ENCODE data around the gene CYP4F22.

Gene CYP4F22

DNA sequence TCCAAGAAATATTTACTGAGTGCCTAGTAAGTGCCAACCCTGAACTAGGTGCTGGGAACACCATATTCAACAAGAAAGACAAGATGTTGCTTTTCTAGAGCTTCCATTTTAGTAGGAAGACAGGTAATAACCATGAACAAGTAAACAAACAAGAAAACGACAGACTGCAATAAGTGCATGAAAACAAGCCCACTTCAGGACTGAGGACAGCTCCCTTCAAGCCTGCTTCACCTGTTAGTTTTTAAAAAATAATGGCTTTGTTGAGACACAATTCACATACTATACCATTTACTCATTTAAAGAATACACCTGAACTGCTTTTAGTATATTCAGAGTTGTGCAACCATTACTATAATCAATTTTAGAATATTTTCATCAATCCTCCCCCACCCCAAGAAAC is 30.4 kb downstream of the CYP4F22 start:
- DNase-seq: no peak

DNA sequence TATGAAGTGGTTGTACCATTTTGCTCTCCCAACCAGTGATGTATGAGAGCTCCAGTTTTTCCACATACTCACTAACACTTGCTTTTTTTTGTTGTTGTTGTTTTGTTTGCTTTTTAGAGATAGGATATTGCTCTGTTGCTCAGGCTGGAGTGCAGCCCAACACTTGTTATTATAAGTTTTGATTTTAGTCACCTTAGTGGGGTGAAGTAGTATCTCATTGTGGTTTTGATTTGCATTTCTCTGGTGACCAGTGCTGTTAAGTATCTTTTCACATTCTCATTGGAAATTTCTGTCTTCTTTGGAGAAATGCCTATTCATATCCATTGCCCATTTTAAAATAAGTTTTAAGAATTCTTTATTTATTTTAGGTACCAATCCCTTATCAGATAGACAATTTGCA is 31.3 kb downstream of the CYP4F22 start:
- no peak for DNase-seq

DNA sequence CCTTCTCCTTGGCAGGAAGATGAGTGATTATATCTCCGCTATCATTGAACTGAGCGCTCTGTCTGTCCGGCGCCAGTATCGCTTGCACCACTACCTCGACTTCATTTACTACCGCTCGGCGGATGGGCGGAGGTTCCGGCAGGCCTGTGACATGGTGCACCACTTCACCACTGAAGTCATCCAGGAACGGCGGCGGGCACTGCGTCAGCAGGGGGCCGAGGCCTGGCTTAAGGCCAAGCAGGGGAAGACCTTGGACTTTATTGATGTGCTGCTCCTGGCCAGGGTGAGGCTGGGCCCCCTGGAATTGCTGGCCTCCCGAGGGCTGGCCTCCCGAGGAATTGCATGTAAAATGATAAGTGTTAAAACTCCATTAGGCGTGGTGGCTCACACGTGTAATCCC is 32.1 kb downstream of the CYP4F22 start:
- DNase-seq: no peak

DNA sequence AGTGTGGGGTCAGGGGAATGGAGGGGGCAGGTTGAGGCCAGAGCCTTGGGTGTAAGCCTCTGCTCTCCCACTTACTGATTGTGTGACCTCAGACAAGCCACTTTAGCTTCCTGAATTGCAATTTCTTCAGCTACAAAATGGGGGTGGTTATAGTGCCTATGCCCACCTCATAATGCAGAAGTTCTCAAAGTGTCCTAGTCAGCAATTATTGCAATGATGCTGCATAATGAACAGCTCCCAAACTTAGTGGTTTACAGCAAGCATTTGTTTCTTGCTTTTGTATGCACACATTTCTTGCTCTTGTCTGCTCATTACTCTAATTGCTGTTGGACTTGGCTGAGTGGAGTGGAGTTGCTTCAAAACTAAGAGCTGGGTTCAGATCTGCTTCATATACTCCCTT is 36.0 kb downstream of the CYP4F22 start:
- DNase-seq: no peak

DNA sequence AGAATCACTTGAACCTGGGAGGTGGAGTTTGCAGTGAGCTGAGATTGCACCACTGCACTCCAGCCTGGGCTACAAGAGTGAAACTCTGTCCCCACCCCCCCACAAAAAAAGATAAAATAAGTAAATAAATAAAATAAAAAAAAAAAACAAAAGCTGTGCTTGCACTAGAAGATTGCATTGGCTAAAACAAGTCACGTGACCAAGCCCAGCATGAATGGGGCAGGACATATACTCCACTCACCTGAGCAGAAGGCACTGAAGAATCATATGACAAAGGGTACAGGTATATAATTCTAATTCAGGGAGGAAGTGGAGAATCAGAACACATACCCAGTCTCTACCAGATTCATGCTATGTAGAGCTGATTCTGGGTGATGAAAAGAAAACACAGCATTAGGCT is 36.6 kb downstream of the CYP4F22 start:
- DNase-seq: no peak

DNA sequence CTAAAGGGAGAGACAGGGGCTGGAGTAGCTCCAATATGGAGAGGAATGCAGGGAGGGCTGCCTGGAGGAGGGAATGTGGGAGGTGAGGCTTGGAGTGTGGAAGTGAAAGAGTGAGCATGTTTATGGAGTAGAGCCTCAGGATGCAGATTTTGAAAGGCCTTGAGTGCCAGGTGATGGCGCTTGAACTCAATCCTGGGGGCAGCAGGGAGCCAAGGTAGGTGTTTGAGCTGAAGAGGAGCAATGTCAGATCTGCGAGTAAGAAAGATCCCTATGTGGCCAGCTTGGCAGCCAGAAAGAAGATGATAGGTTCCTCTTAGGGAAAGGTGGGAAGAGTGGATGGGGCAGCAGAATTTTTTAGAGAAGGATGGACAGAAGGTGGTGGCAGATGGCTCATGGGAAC is 40.3 kb downstream of the CYP4F22 start:
- DNase-seq: no peak

DNA sequence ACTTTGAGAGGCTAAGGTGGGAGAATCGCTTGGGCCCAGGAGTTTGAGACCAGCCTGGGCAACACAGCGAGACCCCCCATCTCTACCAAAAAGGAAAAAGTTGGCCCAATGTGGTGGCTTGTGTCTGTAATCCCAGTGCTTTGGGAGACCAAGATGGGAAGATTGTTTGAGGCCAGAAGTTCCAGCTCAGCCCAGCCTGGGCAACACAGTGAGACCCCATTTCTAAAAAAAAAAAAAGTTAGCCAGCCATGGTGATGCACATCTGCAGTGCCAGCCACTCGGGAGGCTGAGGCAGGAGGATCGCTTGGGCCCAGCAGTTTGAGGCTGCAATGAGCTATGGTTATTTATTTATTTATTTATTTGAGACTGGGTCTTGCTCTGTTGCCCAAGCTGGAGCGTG is 41.3 kb downstream of the CYP4F22 start:
- DNase-seq: no peak

DNA sequence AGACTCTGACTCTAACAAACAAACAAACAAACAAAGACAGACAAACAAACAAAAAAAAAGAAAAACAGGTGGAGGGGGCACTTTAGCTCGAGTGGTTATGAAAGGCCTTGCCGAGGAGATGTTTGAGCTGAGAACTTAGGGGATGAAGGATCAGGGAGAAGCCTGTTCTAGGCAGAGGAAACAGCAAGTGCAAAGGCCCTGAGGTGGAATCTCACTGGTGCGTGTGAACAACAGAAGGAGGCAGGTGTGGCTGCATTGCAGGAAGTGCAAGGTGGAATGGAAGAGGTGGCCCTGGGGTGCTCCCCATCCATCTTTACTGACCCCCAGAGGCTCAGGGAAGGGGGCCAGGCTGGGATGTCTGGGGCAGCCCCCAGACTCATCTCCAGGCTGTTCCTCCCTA is 41.9 kb downstream of the CYP4F22 start:
- no peak for DNase-seq

DNA sequence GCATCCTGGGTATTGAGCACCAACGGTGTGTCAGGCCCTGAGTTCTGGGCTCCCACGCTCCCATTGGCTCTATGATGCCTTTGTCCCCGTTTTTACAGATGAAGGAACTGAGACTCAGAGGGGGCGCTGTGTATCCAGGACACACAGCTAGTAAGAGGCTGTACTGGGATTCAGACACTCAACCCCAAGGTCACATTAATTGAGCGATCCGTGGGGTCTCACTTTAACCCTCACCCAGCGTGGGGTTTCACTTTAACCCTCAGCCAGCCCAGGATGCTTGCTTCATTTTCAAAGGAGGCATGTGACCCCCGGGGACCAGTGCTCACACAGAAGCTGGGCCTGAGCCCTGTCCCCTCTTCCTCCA is 42.6 kb downstream of the CYP4F22 start:
- no peak for DNase-seq

DNA sequence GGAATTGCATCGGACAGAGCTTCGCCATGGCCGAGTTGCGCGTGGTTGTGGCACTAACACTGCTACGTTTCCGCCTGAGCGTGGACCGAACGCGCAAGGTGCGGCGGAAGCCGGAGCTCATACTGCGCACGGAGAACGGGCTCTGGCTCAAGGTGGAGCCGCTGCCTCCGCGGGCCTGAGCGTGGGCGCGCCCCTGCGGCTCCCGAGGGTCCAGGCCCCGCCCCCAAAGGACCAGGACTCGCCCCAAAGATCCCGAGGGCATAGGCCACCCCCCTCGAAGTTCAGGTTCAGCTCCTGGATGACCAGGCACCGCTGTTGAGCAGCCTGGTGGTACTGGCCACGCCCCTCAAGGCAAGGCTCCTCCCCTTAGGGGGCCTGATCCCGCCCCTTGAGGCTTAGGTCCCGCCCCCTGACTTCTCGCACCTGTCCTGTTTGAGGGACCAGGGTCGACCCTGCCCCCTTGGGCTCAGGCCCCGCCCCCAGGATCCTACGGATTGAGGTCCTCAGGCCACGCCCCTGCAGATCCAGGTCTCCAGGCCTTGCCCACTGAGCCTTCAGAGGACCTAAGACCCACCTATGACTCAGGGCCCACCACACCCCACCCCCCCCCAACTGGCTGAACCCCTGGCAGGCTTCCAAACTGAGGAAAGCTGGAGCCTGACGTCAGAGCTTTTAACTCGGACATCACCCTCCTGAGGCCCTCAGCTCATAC is 43.1 kb downstream of the CYP4F22 start:
- DNase-seq: peak; percentile 52

DNA sequence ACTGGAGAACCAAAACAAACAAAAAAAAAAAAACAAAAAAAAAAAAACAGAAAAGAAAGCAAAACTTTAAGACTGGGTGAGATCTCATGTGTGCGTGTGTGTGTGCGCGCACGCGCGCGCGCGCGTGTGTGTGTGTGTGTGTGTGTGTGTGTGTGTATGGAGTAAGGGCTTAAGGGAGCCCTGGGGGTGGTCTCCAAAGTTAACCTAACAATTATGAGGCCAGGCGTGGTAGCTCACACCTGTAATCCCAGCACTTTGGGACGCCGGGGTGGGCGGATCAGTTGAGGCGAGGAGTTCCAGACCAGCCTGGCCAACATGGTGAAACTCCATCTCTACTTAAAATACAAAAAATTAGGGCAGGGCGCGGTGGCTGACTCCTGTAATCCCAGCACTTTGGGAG is 46.7 kb downstream of the CYP4F22 start:
- DNase-seq: no peak

DNA sequence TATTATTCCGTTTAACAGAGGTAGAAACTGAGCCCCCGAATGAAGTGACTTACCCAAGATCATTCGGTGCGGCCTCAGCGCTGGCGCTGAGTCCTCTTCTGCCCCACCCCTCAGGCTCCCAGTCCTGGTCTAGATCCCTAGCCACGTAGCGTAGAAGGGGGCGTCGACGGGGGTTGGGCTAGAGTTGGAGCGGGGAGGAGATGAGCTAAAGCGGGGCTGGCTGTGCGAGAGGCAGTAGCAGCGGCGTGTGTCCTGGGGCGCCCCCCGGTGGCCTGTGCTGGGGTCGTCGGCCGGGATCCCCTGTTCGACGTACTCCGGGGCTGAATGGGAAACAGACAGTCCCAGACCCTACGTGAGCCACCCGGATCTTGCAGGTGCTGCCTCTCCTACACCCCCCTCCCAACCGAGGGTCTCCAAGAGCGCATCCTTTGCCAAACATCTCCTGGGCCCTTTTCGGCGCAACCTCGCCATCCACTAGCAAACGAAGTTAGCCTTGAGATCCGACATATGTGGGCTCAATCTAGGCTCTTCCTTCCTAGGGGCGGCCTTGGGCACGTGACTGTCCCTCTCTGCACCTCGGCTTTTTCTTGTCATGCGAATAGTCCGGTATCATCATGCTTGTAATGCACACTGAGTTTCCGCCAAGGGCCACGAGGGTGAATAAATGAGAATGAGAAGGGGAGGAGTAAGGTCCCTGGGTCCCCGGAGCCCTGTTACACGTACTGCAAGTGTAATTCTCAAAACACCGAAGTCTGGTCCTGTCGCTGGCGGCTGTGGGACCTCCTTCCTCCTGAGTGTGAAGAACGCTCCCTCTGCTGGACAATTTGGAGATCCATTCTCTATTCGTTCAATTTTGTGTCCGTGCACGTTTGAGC is 47.7 kb downstream of the CYP4F22 start:
- peak; percentile 90 for DNase-seq

DNA sequence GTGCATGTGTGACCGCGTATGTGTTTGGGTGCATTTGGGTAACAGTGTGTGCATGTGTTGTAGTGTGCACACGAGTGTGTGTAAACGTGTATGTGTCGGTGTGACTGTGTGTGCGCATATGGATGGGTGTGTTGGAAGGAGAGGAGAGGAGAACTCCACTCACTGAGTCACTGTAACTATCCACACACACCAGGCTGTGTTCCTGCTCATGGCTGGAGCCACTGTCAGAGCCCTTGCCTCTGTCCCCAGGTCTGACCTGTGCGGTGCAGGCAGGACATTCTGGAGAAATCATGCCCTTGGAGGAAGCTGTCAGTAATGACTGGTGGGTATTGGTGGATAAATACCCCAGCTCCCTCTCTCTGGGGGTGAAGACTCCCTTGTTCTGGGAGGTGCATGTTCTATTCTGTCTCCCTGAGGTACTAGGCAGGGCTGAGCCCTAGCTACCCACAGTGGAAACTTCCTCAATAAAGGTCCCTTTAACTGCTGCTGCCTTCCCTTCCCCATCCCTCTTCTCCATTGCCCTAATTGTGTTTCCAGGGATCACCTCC is 48.4 kb downstream of the CYP4F22 start:
- DNase-seq: no peak

DNA sequence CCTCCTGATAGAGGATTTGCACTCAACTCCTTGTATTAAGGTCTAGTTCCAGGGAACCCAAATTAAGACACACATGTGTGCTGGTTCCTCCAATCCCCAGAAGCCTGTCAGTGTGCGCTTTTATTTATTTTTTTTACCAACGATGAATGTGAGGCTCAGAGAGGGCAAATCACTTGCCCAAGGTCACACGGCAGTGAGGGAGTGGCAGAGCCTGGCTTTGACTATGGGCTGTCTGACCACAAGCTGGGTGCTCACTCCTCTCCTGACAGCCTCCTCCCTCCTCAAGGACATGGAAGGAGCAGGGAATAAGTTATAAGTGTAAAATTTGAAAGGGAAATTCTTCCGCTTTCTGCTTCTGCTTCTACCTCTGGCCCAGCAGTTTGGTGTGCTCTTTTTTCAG is 48.9 kb downstream of the CYP4F22 start:
- no peak for DNase-seq

DNA sequence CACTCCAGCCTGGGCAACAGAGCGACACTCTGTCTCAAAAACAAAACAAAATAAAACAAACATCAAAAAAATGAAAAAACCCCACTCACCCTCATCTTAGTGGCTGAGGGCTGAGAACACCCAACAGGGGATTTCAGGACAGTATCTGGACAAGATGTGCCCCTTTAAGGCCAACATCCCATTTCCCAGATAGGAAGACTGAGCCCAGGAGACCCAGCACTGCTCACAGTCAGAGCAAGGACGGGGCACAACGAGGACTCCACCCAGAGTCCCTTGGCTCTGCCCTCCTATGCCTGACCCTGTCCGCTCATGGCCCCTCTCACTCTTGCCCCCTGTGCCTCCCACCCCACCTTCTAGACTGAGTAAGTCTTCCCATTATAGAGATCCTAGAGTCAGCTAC is 53.8 kb downstream of the CYP4F22 start:
- DNase-seq: no peak

DNA sequence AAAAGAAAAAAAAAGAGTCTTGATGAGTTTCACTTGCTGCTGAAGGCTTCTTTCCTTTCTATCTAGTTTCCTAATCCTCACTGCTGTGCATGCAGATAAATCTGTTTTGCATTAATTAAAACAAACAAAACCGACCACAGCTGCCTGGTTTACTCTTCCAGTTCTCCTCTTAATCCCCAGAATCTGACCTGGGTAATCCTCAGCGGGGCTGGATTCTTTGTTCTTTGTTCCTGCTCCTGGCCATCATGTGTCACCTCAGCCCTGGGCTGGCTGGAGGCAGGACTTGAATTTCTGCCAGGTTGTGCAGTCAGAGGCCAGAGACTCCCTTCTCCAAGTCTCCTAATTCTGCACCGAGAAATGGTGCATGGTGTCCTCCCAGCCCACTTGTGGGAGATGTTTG is 54.5 kb downstream of the CYP4F22 start:
- peak; percentile 52 for DNase-seq

DNA sequence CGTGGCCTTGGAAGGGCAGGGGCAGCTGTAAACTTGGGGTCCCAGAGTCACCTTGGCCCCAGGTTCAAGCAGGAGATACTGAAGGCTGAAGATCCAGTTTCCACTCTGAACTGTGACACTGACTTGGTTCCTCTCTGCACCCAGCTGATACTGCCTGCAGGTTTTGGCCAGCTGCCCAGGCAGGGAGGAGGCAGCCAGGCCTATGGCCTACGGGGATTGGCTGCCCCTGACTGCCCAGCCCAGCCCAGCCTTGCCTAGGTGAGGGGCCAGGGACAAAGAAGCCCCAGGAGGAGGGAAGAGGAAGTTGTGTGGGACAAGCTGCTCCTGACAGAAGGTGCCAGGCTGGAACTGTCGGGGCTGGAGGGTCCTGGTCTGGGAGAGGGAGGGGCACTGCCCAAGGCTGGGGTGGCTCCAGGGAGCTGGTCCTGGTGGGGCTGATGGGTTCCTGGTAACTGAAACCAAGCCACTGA is 55.0 kb downstream of the CYP4F22 start:
- DNase-seq: peak; percentile 59

DNA sequence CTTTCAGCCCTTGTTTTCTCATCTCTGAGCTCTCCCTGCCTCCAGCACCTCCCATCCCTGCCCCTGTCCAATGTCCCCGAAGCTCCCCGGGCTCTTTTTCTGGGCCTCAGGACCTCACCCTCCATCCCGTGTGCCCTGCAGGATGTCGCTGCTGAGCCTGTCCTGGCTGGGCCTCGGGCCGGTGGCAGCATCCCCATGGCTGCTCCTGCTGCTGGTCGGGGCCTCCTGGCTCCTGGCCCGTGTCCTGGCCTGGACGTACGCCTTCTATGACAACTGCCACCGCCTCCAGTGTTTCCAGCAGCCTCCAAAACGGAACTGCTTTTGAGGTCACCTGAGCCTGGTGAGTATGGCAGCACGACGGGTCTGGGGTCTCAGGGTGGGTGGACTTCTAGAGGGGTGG is 55.6 kb downstream of the CYP4F22 start:
- DNase-seq: no peak

DNA sequence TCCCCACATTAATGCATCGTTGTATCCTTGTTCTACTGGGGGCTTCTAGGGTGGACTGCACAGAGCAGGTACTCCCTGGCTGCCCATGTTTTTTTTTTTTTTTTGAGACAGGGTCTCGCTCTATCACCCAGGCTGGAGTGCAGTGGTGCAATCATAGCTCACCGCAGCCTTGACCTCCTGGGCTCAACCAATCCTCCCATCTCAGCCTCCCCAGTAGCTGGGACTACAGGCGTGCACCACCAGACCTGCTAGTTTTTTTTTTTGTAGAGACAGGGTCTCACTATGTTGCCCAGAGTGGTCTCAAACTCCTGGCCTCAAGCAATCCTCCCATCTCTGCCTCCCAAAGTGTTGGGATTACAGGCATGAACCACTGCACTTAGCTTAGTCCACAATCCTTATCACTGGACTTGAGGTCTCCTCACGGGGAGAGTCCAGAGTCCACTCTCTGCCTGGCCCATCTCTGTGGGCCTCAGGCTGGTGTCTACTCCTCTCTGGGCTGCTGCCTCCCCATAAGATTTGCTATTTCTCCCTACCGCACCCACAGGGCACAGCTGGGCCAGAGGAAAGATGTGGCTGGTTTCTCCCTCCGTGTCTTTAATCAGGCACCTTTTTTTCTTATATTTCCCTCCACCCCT is 56.3 kb downstream of the CYP4F22 start:
- DNase-seq: no peak

DNA sequence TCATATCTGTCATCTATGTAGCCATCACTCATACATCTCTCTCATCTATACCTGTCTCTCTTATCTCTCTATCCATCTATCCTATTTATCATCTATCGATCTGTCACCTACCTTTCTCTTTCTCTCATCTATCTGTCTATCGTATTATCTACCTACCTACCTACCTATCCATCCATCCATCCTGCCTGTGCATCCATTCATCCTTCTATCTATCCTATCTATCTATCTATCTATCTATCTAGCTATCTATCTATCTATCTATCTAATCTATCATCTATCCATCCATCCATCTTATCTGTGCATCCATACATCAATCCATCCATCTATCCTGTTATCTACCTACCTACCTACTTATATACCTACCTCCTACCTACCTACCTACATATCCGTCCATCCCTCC is 62.1 kb downstream of the CYP4F22 start:
- no peak for DNase-seq

DNA sequence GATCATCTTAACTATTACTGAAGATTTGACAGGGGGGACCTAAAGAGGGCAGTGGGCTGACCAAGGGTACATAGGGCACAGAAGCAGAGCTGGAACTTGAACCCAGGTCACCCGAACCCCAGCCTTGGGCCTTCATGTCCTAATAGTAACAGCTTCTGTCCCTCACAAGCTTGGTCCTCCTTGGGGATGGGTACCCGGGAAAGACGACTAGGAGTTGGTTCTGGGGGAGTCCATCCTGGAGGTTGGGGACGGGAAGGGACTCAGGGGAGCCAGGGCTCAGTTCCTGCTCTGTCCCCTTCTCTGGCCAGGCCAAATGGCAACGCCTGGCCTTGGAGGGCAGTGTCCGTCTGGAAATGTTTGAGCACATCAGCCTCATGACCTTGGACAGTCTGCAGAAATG is 67.1 kb downstream of the CYP4F22 start:
- no peak for DNase-seq

DNA sequence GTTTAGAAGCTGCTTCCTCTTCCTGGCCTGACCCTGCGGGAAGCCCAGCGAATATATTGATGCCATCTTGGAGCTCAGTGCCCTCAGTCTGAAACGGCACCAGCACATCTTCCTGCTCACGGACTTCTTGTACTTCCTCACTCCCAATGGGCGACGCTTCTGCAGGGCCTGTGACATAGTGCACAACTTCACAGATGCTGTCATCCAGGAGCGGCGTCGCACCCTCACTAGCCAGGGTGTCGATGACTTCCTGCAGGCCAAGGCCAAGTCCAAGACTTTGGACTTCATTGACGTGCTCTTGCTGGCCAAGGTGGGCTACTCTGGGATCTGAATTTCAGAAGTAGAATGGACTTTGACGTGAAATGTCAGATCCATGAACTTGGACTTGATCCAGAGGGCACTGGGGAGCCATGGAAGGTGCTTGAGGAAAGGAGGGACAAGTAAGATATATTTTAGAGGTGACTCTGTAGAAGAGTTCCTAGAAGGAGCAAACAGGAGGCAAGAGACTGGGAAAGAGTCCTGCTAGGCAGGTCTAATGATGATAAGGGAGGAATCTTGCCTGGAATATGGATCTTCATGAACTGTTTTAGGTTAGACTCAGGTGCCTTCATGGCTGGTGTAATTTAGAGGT is 68.3 kb downstream of the CYP4F22 start:
- no peak for DNase-seq

DNA sequence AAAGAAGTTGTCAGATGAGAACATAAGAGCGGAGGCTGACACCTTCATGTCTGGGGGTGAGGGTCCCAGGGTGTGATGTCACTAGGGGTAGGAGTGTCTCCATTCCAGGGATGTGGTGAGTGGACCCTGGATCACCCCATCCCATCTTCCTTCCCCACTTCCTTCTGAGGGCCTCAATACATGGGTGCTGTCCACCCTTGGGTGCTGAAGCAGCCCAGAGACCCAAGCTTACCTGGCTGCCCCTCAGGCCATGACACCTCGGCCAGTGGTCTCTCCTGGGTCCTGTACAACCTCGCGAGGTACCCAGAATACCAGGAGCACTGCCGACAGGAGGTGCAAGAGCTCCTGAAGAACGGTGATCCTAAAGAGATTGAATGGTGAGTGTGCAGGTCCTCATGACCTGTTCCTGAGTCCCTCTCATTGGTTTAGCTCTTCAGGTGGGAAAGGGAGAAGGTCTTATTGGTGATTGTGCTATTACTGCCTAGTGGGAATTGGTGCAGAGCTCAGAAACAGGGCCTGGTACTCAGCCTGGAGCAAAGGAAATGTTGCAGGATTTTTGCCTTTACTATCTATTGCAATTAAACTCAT is 69.0 kb downstream of the CYP4F22 start:
- DNase-seq: no peak
